Thoracic aorta (tissue), 2 donors: Measurements from ENCODE around the gene HDX. TPM values are rescaled to one million over a fixed set of nuclear protein-coding genes. Genes with fewer than 3 reads are reported as not detected.

Experiments used
- ATAC-seq: fragments of 150-250 bp; one replicate; pipeline ENCODE4 v1.8.0; 2017; ENCODE audit warnings: low read depth; ENCODE audit not compliant: insufficient number of reproducible peaks, low FRiP score
- DNase-seq: peaks from one replicate; pipeline ENCODE4 v3.0.0-alpha.2; 2020; ENCODE audit warnings: low spot score
- H3K27ac ChIP-seq, 2 donors: fragments of 200-600 bp; sonication (generic); 1 replicate in 1 of 2; 2 replicates in 1 of 2; pipeline ENCODE4 v1.5.1; 2016; ENCODE audit warnings: mild to moderate bottlenecking in 2 of 2, moderate library complexity in 2 of 2
- H3K27me3 ChIP-seq: fragments of 200-600 bp; sonication (generic); replicated peaks from 2 replicates; pipeline ENCODE4 v1.6.0; 2016; ENCODE audit warnings: mild to moderate bottlenecking; ENCODE audit not compliant: insufficient read depth
- H3K36me3 ChIP-seq: fragments of 200-600 bp; sonication (generic); one replicate; pipeline ENCODE4 v1.5.1; 2016
- H3K4me1 ChIP-seq, 2 donors: fragments of 200-600 bp; sonication (generic); 1 replicate in 1 of 2; 2 replicates in 1 of 2; pipeline versions ENCODE4 v1.5.1 to v1.6.0; 2016; ENCODE audit warnings: low read depth in 2 of 2, mild to moderate bottlenecking in 1 of 2; ENCODE audit not compliant: control insufficient read depth in 1 of 2
- H3K4me3 ChIP-seq: fragments of 200-600 bp; sonication (generic); 2 replicates; pipeline ENCODE4 v1.5.1; 2016; ENCODE audit warnings: mild to moderate bottlenecking
- H3K9me3 ChIP-seq: fragments of 200-600 bp; sonication (generic); 2 replicates; pipeline ENCODE4 v1.5.1; 2016
- total RNA-seq, 2 donors: library from RNA; depleted of rRNA; stranded (reverse); fragments of >200 nt; gene quantifications; one replicate each; pipeline versions ENCODE4 v1.1.0 to v1.2.3, GENCODE V29; 2016
- TF ChIP-seq, protein P1 (sequence below): fragments of 200-600 bp; sonication (generic); IDR thresholded peaks from one replicate; pipeline ENCODE4 v1.5.1; 2019; ENCODE audit warnings: antibody characterized with exemption

Gene HDX
- total RNA-seq, 2 donors from 2014 or later: 6.0 to 11.1 TPM

- Histone ChIP-seq H3K27me3 (no peaks in the 10 kb centered on the region), H3K4me1 (no peaks in the 10 kb centered on the region), H3K9me3 (no peaks in the 10 kb centered on the region), H3K27ac (no peak overlapping the region), H3K36me3 (no peaks in the 10 kb centered on the region), H3K4me3 (no peak overlapping the region)
- DNase-seq (no peak), ATAC-seq (no peak)
- TF ChIP-seq, protein P1, sequence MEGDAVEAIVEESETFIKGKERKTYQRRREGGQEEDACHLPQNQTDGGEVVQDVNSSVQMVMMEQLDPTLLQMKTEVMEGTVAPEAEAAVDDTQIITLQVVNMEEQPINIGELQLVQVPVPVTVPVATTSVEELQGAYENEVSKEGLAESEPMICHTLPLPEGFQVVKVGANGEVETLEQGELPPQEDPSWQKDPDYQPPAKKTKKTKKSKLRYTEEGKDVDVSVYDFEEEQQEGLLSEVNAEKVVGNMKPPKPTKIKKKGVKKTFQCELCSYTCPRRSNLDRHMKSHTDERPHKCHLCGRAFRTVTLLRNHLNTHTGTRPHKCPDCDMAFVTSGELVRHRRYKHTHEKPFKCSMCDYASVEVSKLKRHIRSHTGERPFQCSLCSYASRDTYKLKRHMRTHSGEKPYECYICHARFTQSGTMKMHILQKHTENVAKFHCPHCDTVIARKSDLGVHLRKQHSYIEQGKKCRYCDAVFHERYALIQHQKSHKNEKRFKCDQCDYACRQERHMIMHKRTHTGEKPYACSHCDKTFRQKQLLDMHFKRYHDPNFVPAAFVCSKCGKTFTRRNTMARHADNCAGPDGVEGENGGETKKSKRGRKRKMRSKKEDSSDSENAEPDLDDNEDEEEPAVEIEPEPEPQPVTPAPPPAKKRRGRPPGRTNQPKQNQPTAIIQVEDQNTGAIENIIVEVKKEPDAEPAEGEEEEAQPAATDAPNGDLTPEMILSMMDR: no peak
These were observed 48.7 kb downstream of the HDX start for GRCh38 chrX:84453351-84454246.

GRCh38 chrX:84441143-84441542 is 61.1 kb downstream of the HDX start:
- TF ChIP-seq, protein P1: no peak
- no peak overlapping the region for H3K4me3 ChIP-seq
- no peaks in the 10 kb centered on the region for H3K27me3 ChIP-seq
- no peaks in the 10 kb centered on the region for H3K36me3 ChIP-seq
- H3K4me1 ChIP-seq: no peaks in the 10 kb centered on the region
- no peak overlapping the region for H3K27ac ChIP-seq
- ATAC-seq: no peak
- DNase-seq: no peak
- peaks cover 10% of the 10 kb centered on the region for H3K9me3 ChIP-seq

GRCh38 chrX:84415140-84415539 is 87.1 kb downstream of the HDX start:
- Histone ChIP-seq H3K36me3 (no peaks in the 10 kb centered on the region), H3K9me3 (no peaks in the 10 kb centered on the region), H3K27ac (no peak overlapping the region), H3K27me3 (no peaks in the 10 kb centered on the region), H3K4me3 (no peak overlapping the region), H3K4me1 (no peaks in the 10 kb centered on the region)
- ATAC-seq: no peak
- DNase-seq: no peak
- TF ChIP-seq, protein P1: no peak

DNA sequence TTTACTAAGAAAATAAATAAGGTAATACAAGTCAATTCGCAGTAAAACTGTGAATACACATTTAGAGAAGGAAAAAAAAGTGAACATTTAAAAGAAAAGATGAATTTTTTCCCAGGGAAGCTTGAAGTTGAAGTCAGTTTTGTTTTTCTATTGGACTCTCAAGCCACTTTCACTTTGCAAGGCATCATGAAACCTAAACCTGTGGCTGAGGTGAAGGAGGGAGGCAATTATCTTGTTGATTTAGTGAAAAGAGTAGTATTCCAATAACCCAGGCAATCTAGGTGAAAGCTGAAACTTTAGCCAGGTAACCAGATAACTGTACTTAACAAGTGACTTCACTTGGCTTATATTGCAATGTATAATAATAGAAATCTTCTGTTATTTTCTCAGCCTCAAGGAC is 138.6 kb downstream of the HDX start:
- Histone ChIP-seq H3K27me3 (no peaks in the 10 kb centered on the region), H3K9me3 (no peaks in the 10 kb centered on the region), H3K4me3 (peak overlapping the region; percentile 57), H3K4me1 (no peaks in the 10 kb centered on the region), H3K36me3 (no peaks in the 10 kb centered on the region), H3K27ac (peak overlapping the region in 1 of 2 donors; percentile 48)
- DNase-seq (no peak), ATAC-seq (no peak)
- TF ChIP-seq, protein P1: no peak

GRCh38 chrX:84363051-84363450 is 139.2 kb downstream of the HDX start:
- Histone ChIP-seq H3K27me3 (no peaks in the 10 kb centered on the region), H3K4me3 (peak overlapping the region; percentile 57), H3K36me3 (no peaks in the 10 kb centered on the region), H3K4me1 (no peaks in the 10 kb centered on the region), H3K9me3 (no peaks in the 10 kb centered on the region), H3K27ac (peak overlapping the region in 1 of 2 donors; percentile 48)
- ATAC-seq (no peak), DNase-seq (no peak)
- TF ChIP-seq, protein P1: no peak
